IMR-90 (cell line): ENCODE results near the gene ACYP2. TPM values are rescaled to one million over a fixed set of nuclear protein-coding genes. Genes with fewer than 3 reads are reported as not detected.

Experiments
- ATAC-seq: fragments of 200-7000 bp; cut with Tn5 transposase; 2 replicates; pipeline ENCODE4 v1.9.1; 2020; ENCODE audit warnings: low read depth, mild to moderate bottlenecking, moderate library complexity
- BruUV-seq: library from RNA; stranded (reverse); fragments of 400-500 nt; replicated peaks from 2 replicates; lab custom pipeline; 2021; lab: Mats Ljungman, UMichigan
- CTCF ChIA-PET: fragments of 300-600 bp; formaldehyde crosslinking; extraction: SDS; loops from one replicate; lab custom pipeline; 2021; ENCODE audit warnings: antibody characterized with exemption; lab: Yijun Ruan, JAX
- POLR2A ChIA-PET: fragments of 300-600 bp; sonication (Branson Sonifier 250); formaldehyde crosslinking; loops from one replicate; lab custom pipeline; 2022; ENCODE audit warnings: antibody characterized with exemption; ENCODE audit not compliant: unreplicated experiment; lab: Charles Lee
- DNase-seq: peaks from one replicate; pipeline ENCODE4 v3.0.0; 2013
- H2AFZ ChIP-seq: replicated peaks from 2 replicates; pipeline ENCODE3; 2013; ENCODE audit warnings: low read length, mild to moderate bottlenecking; ENCODE audit not compliant: poor library complexity
- H2AK5ac ChIP-seq: 2 replicates; pipeline ENCODE4 v1.6.1; 2013; ENCODE audit warnings: low read depth, low read length, inconsistent platforms
- H2AK9ac ChIP-seq: replicated peaks from 2 replicates; pipeline ENCODE3; 2013; ENCODE audit warnings: mild to moderate bottlenecking, low read depth, low read length, moderate library complexity; ENCODE audit not compliant: poor library complexity
- H2BK120ac ChIP-seq: 2 replicates; pipeline ENCODE4 v1.6.1; 2013; ENCODE audit warnings: low read depth, low read length, inconsistent platforms
- H2BK15ac ChIP-seq: 3 replicates; pipeline ENCODE4 v1.6.1; 2013; ENCODE audit warnings: low read depth, low read length, inconsistent platforms
- H2BK20ac ChIP-seq: 2 replicates; pipeline ENCODE4 v1.6.1; 2013; ENCODE audit warnings: low read depth, mild to moderate bottlenecking, inconsistent platforms, low read length, moderate library complexity
- H2BK5ac ChIP-seq: 2 replicates; pipeline ENCODE4 v1.6.1; 2013; ENCODE audit warnings: mild to moderate bottlenecking, low read depth, low read length, inconsistent platforms; ENCODE audit not compliant: poor library complexity, severe bottlenecking
- H3K14ac ChIP-seq: replicated peaks from 2 replicates; pipeline ENCODE4 v1.6.1; 2013; ENCODE audit warnings: low read depth, low read length, inconsistent platforms
- H3K18ac ChIP-seq: 2 replicates; pipeline ENCODE4 v1.6.1; 2013; ENCODE audit warnings: low read depth, low read length, control low read depth
- H3K23ac ChIP-seq: 2 replicates; pipeline ENCODE4 v1.6.1; 2013; ENCODE audit warnings: low read depth, low read length, inconsistent platforms
- H3K27ac ChIP-seq: 2 replicates; pipeline ENCODE4 v1.5.1; 2013; ENCODE audit warnings: mild to moderate bottlenecking, control low read depth, low read length; ENCODE audit not compliant: insufficient read depth
- H3K27me3 ChIP-seq: 2 replicates; pipeline ENCODE4 v1.6.1; 2013; ENCODE audit warnings: low read length; ENCODE audit not compliant: control insufficient read depth, insufficient read depth
- H3K36me3 ChIP-seq: 2 replicates; pipeline ENCODE4 v1.6.1; 2013; ENCODE audit warnings: low read length, mixed read lengths; ENCODE audit not compliant: control insufficient read depth, insufficient read depth
- H3K4ac ChIP-seq: 2 replicates; pipeline ENCODE4 v1.6.1; 2013; ENCODE audit warnings: low read depth, low read length, inconsistent platforms
- H3K4me1 ChIP-seq: 2 replicates; pipeline ENCODE4 v1.6.1; 2013; ENCODE audit warnings: low read length, mixed read lengths; ENCODE audit not compliant: control insufficient read depth, insufficient read depth
- H3K4me2 ChIP-seq: 2 replicates; pipeline ENCODE4 v1.6.1; 2013; ENCODE audit warnings: low read depth, mild to moderate bottlenecking, control low read depth, low read length, moderate library complexity
- H3K4me3 ChIP-seq: 2 replicates; pipeline ENCODE4 v1.5.1; 2013; ENCODE audit warnings: low read depth, mild to moderate bottlenecking, control low read depth, low read length, moderate library complexity; ENCODE audit not compliant: insufficient read depth
- H3K56ac ChIP-seq: 2 replicates; pipeline ENCODE4 v1.6.1; 2013; ENCODE audit warnings: low read length, inconsistent platforms; ENCODE audit not compliant: insufficient read depth; ENCODE audit errors: extremely low read depth
- H3K79me1 ChIP-seq, 2 experiments: 2 replicates each; pipeline ENCODE4 v1.6.1; 2013; ENCODE audit warnings: low read length in 2 of 2, inconsistent platforms in 1 of 2, low read depth in 1 of 2
- H3K9ac ChIP-seq: 2 replicates; pipeline ENCODE4 v1.6.1; 2013; ENCODE audit warnings: low read depth, low read length, control low read depth
- H3K9me1 ChIP-seq: 2 replicates; pipeline ENCODE4 v1.6.1; 2013; ENCODE audit warnings: low read length, inconsistent platforms; ENCODE audit not compliant: insufficient read depth
- H3K9me3 ChIP-seq: 2 replicates; pipeline ENCODE4 v1.6.1; 2013; ENCODE audit warnings: low read length; ENCODE audit not compliant: control insufficient read depth, insufficient read depth
- H4K20me1 ChIP-seq: 2 replicates; pipeline ENCODE4 v1.6.1; 2013; ENCODE audit warnings: low read length, inconsistent platforms; ENCODE audit not compliant: insufficient read depth
- H4K5ac ChIP-seq: 2 replicates; pipeline ENCODE4 v1.6.1; 2013; ENCODE audit warnings: mild to moderate bottlenecking, low read depth, low read length, control low read depth
- H4K8ac ChIP-seq, 2 experiments: 2 replicates each; pipeline ENCODE4 v1.6.1; 2013; ENCODE audit warnings: low read depth in 2 of 2, low read length in 2 of 2, control low read depth in 1 of 2, inconsistent platforms in 1 of 2
- H4K91ac ChIP-seq: 2 replicates; pipeline ENCODE4 v1.6.1; 2013; ENCODE audit warnings: low read depth, low read length, inconsistent platforms; ENCODE audit not compliant: insufficient read depth
- ELK1 ChIP-seq: fragments of 150-350 bp; IDR thresholded peaks from 2 replicates; pipeline ENCODE4 v1.6.1; 2016; ENCODE audit warnings: low read depth, mild to moderate bottlenecking, low read length, moderate library complexity, borderline replicate concordance
- FOS ChIP-seq: fragments of 150-350 bp; IDR thresholded peaks from 2 replicates; pipeline ENCODE4 v1.6.1; 2016; ENCODE audit warnings: low read depth, low read length
- MAFK ChIP-seq: IDR thresholded peaks from 2 replicates; pipeline ENCODE4 v1.6.1; 2012; ENCODE audit warnings: low read depth, low read length, improper control_type of control experiment
- RCOR1 ChIP-seq: IDR thresholded peaks from 2 replicates; pipeline ENCODE4 v1.6.1; 2012; ENCODE audit warnings: mild to moderate bottlenecking, low read length, improper control_type of control experiment; ENCODE audit not compliant: insufficient replicate concordance
- WGBS, 2 experiments: methylation state at CpG; one replicate each; pipeline versions ENCODE4 v1.1.5 to v1.1.7; 2013; ENCODE audit warnings: missing lambda C conversion rate in 2 of 2; ENCODE audit not compliant: insufficient read length in 1 of 2; ENCODE audit errors: extremely low coverage in 2 of 2; 5-methylcytosine and 5-hydroxymethylcytosine counted together
- dilution Hi-C: fragments of 300-500 bp; cut with HindIII; formaldehyde crosslinking; loops from one replicate; pipeline ENCODE4 v1.14.3; 2018; ENCODE audit warnings: low sequenced_read_pairs; ENCODE audit not compliant: unreplicated experiment
- in situ Hi-C: fragments of 300-500 bp; cut with MboI; formaldehyde crosslinking; loops from 3 replicates; pipeline ENCODE4 v1.14.3; 2019; ENCODE audit warnings: low sequenced_read_pairs, inconsistent platforms, mixed read lengths
- intact Hi-C: fragments of 100-400 bp; cut with micrococcal nuclease; formaldehyde crosslinking; loops from 2 replicates; pipeline ENCODE4 v1.10.0; 2022
- polyA plus RNA-seq, 3 experiments: library from polyadenylated mRNA; depleted of rRNA; stranded (reverse); fragments of >200 nt; gene quantifications; 2 replicates each; pipeline ENCODE4 v1.2.3, GENCODE V29; 2012; ENCODE audit warnings: low replicate concordance in 1 of 3
- total RNA-seq: library from RNA; depleted of rRNA; stranded (reverse); fragments of >200 nt; gene quantifications from 2 replicates; pipeline ENCODE4 v1.2.3, GENCODE V29; 2012
- TF ChIP-seq, protein P1 (sequence below): fragments of 150-350 bp; IDR thresholded peaks from 2 replicates; pipeline ENCODE4 v1.6.1; 2017; ENCODE audit warnings: mild to moderate bottlenecking, antibody characterized with exemption, low read length, low read depth

The ACYP2 gene
- total and polyA plus RNA-seq, 2 of the 4 experiments (the other 2 are of a cell fraction): 3.9 to 7.4 TPM

- Histone ChIP-seq H4K5ac (no peak overlapping the region), H4K91ac (no peak overlapping the region), H3K9me1 (no peaks in the 10 kb centered on the region), H3K56ac (no peak overlapping the region), H2BK120ac (no peak overlapping the region), H3K18ac (0 out of 2 replicates have a peak overlapping the region, but pooled peaks have one; percentile 18), H2AK9ac (no peak overlapping the region), H3K36me3 (no peaks in the 10 kb centered on the region), H2BK15ac (no peak overlapping the region), H3K23ac (no peak overlapping the region), H2BK5ac (no peak overlapping the region), H2AFZ (no peak overlapping the region), H3K27me3 (no peaks in the 10 kb centered on the region), H3K79me1 (no peaks in the 10 kb centered on the region), H3K9me3 (no peaks in the 10 kb centered on the region), H3K4me2 (no peak overlapping the region), H3K4me1 (peaks cover 7% of the 10 kb centered on the region; the same call in 1 of the 2 replicates), H3K27ac (no peak overlapping the region), H2BK20ac (no peak overlapping the region), H3K4me3 (no peak overlapping the region), H2AK5ac (no peak overlapping the region), H4K8ac (no peak overlapping the region), H3K9ac (no peak overlapping the region), H3K4ac (no peak overlapping the region), H3K14ac (no peak overlapping the region), H4K20me1 (no peaks in the 10 kb centered on the region)
- ATAC-seq (peak; percentile 53), DNase-seq (peak; percentile 75)
- dilution Hi-C loops (no loop called here), in situ Hi-C loops (no loop called here), intact Hi-C loops (no loop called here)
- TF ChIP-seq ELK1 (no peak), FOS (no peak), MAFK (no peak), RCOR1 (no peak)
- TF ChIP-seq, protein P1, sequence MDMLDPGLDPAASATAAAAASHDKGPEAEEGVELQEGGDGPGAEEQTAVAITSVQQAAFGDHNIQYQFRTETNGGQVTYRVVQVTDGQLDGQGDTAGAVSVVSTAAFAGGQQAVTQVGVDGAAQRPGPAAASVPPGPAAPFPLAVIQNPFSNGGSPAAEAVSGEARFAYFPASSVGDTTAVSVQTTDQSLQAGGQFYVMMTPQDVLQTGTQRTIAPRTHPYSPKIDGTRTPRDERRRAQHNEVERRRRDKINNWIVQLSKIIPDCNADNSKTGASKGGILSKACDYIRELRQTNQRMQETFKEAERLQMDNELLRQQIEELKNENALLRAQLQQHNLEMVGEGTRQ: no peak
- no TSS peak for BruUV-seq
- 20% methylated on average over 1 of the region's 5 CpGs; no CpG with 5 or more reads in 1 of the 2 experiments for WGBS, 2 experiments
- ChIA-PET CTCF (interaction anchor here (1.2 kb wide), 1 partner anchor 21 kb away, joined by 3 read pairs; no protein-coding TSS in a partner anchor), POLR2A (no interaction called here)
Observed at GRCh38 chr2:54240515-54241469, 125.4 kb downstream of the ACYP2 start.
